Suprapubic skin (tissue), 4 donors: ENCODE measurements around the gene LCN10. TPM values are rescaled to one million over a fixed set of nuclear protein-coding genes. Genes with fewer than 3 reads are reported as not detected.

Source experiments
- DNase-seq, 2 donors: peaks; one replicate each; pipeline ENCODE4 v3.0.0-alpha.2; 2019; ENCODE audit warnings: low spot score in 2 of 2
- H3K27ac ChIP-seq: fragments of 200-600 bp; sonication (generic); one replicate; pipeline ENCODE4 v1.5.1; 2019
- H3K27me3 ChIP-seq: fragments of 200-600 bp; sonication (generic); one replicate; pipeline ENCODE4 v1.5.1; 2019
- H3K36me3 ChIP-seq: fragments of 200-600 bp; sonication (generic); one replicate; pipeline ENCODE4 v1.5.1; 2019
- H3K4me1 ChIP-seq: fragments of 200-600 bp; sonication (generic); one replicate; pipeline ENCODE4 v1.5.1; 2019
- H3K4me3 ChIP-seq: fragments of 200-600 bp; sonication (generic); one replicate; pipeline ENCODE4 v1.5.1; 2019; ENCODE audit warnings: mild to moderate bottlenecking
- H3K9me3 ChIP-seq: fragments of 200-600 bp; sonication (generic); one replicate; pipeline ENCODE4 v1.5.1; 2019
- EP300 ChIP-seq: sonication (generic); formaldehyde crosslinking; IDR thresholded peaks from one replicate; pipeline ENCODE4 v1.6.1; 2017; ENCODE audit warnings: antibody characterized with exemption
- POLR2A ChIP-seq, 2 donors: fragments of 450-650 bp; IDR thresholded peaks; one replicate each; pipeline ENCODE4 v1.6.1; 2017; ENCODE audit warnings: antibody characterized with exemption in 2 of 2, mild to moderate bottlenecking in 2 of 2, moderate library complexity in 2 of 2
- POLR2AphosphoS5 ChIP-seq, 3 donors: sonication (generic); formaldehyde crosslinking; IDR thresholded peaks; one replicate each; pipeline ENCODE4 v1.6.1; 2017; ENCODE audit warnings: antibody characterized with exemption in 3 of 3
- WGBS: methylation state at CpG from one replicate; pipeline ENCODE4 v1.1.5; 2018; 5-methylcytosine and 5-hydroxymethylcytosine counted together
- total RNA-seq, 4 donors: library from RNA; depleted of rRNA; stranded (reverse); fragments of >200 nt; gene quantifications; one replicate each; pipeline ENCODE4 v1.1.0, GENCODE V29; 2016
- TF ChIP-seq, protein P1 (sequence below), 2 donors: fragments of 200-600 bp in 1 of 2; fragments of 450-650 bp in 1 of 2; sonication (generic) in 1 of 2; IDR thresholded peaks; one replicate each; pipeline ENCODE4 v1.5.1; 2016 to 2019; ENCODE audit warnings: antibody characterized with exemption in 2 of 2, mild to moderate bottlenecking in 1 of 2, moderate library complexity in 1 of 2

LCN10 gene
- total RNA-seq, 4 donors from 2014 or later: 0.32 to 3.5 (median 2.8) TPM; not detected in 1

DNA sequence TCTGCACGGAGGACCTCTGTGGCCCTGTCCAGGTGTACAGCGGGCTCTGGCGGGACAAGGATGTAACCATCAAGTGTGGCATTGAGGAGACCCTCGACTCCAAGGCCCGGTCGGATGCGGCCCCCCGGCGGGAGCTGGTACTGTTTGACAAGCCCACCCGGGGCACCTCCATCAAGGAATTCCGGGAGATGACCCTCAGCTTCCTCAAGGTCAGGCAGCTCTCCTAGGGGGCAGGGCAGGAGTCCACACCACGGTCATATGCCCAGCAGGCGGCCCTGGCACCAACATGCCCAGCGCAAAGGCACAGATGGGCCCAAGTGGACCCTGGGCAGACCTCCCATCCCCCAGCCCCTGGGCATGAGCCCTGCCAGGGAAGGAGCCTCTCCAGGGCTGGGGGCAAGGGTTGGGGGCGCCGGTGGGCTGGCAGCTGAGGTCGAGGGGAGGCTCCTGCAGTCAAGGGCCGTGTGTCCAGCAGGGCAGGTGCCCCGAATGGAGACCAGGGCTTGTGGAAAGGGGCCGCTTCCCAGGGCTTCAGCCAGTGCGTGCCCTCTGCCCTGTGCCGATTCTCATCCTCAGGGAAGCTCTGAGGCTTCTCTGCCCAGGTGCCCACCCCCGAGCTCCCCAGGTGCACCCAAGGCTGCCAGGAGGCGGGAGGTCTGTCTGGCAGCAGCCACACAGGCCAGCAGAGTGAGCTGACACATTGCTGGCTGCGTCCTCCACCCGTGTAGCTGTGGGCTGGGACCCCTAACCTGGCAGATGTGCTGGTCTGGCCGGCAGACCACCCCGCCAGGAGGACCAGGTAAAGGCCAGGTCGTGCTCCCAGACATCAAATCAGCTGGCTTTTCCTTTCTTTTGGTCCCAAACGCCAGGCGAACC, 20.4 kb downstream of the LCN10 start:
- 0% methylated on average over 1 of the region's 31 CpGs for WGBS
- no peak for DNase-seq
- Histone ChIP-seq H3K4me3 (no peak overlapping the region), H3K27me3 (no peaks in the 10 kb centered on the region), H3K4me1 (peaks cover 71% of the 10 kb centered on the region), H3K27ac (no peak overlapping the region), H3K9me3 (no peaks in the 10 kb centered on the region), H3K36me3 (peaks cover 48% of the 10 kb centered on the region)
- TF ChIP-seq POLR2A (IDR thresholded peaks at IDR 0.05) (no peak), EP300 (no peak), POLR2AphosphoS5 (IDR thresholded peaks at IDR 0.05) (no peak)
- TF ChIP-seq, protein P1, sequence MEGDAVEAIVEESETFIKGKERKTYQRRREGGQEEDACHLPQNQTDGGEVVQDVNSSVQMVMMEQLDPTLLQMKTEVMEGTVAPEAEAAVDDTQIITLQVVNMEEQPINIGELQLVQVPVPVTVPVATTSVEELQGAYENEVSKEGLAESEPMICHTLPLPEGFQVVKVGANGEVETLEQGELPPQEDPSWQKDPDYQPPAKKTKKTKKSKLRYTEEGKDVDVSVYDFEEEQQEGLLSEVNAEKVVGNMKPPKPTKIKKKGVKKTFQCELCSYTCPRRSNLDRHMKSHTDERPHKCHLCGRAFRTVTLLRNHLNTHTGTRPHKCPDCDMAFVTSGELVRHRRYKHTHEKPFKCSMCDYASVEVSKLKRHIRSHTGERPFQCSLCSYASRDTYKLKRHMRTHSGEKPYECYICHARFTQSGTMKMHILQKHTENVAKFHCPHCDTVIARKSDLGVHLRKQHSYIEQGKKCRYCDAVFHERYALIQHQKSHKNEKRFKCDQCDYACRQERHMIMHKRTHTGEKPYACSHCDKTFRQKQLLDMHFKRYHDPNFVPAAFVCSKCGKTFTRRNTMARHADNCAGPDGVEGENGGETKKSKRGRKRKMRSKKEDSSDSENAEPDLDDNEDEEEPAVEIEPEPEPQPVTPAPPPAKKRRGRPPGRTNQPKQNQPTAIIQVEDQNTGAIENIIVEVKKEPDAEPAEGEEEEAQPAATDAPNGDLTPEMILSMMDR (IDR thresholded peaks at IDR 0.05): no peak

DNA sequence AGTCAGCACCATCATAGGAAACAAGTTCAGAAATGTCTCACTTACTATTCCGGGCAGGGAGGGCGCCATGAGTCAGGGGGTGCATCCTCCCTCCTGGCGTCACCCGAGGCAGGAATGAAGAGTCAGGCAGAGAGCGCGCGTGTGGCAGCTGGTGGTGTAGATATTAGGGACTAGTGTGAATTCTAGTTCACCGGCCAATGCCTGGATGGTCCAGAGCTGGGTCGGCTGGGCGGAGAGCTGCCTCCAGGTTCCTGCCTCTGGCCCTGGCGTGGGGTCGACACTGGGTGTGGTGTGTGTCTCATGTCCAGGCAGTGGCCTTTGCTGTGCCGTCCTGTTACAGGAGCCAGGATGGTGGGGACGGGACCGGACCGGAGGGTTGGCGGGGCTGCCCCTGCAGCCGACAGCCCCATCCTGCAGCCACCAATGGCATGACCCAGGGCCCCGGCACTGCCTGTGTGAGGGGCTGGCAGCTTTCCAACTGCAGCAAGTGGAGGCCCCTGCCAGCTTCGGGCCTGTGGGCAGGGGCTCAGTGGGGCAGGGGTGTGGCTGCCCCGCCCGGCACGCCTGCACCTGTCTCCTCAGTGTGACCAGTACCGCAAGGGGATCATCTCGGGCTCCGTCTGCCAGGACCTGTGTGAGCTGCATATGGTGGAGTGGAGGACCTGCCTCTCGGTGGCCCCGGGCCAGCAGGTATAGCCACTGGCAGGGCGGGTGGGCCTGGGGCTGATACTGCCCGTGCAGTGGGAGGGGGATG, 21.2 kb downstream of the LCN10 start:
- TF ChIP-seq POLR2A (IDR thresholded peaks at IDR 0.05): no peak
- no peak for TF ChIP-seq POLR2AphosphoS5 (IDR thresholded peaks at IDR 0.05)
- no peak for TF ChIP-seq EP300
- TF ChIP-seq, protein P1 (IDR thresholded peaks at IDR 0.05): no peak
- H3K4me3 ChIP-seq: no peak overlapping the region

DNA sequence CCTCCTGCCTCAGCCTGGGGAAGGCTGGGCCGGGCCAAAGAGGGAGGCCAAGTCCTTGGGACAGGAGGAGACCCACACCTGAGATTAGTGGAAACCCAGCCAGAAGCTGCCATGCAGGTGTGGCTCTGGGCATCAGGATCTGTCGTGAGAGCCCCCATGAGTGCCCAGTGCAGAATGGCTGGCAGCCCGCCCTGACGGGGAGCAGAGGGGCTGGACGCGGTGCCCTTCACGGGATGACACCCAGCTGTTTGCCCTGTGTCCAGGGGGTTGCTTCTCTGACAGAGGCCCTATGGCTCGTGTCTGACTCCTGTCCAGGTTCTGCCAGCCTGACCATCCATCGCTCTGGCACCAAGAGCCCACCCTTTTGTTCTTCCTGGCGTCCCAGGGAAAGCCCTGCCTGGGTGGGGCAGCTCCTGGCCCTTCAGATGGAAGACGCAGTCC, 21.8 kb downstream of the LCN10 start:
- no CpG with 5 or more reads among the region's 11 CpGs for WGBS
- H3K27ac ChIP-seq: no peak overlapping the region
- H3K4me1 ChIP-seq: peaks cover 57% of the 10 kb centered on the region
- no peaks in the 10 kb centered on the region for H3K9me3 ChIP-seq
- H3K27me3 ChIP-seq: no peaks in the 10 kb centered on the region
- H3K36me3 ChIP-seq: peaks cover 44% of the 10 kb centered on the region
- DNase-seq: no peak
- no peak overlapping the region for H3K4me3 ChIP-seq
- no peak for TF ChIP-seq EP300
- TF ChIP-seq, protein P1 (IDR thresholded peaks at IDR 0.05): no peak
- no peak for TF ChIP-seq POLR2A (IDR thresholded peaks at IDR 0.05)
- TF ChIP-seq POLR2AphosphoS5 (IDR thresholded peaks at IDR 0.05): no peak

More for the DNA sequence above, 21.2 kb downstream of the LCN10 start:
- Histone ChIP-seq H3K36me3 (peaks cover 48% of the 10 kb centered on the region), H3K9me3 (no peaks in the 10 kb centered on the region), H3K27me3 (no peaks in the 10 kb centered on the region), H3K27ac (no peak overlapping the region), H3K4me1 (peaks cover 63% of the 10 kb centered on the region)
- 75% methylated on average over 15 of the region's 30 CpGs for WGBS
- DNase-seq: no peak

DNA sequence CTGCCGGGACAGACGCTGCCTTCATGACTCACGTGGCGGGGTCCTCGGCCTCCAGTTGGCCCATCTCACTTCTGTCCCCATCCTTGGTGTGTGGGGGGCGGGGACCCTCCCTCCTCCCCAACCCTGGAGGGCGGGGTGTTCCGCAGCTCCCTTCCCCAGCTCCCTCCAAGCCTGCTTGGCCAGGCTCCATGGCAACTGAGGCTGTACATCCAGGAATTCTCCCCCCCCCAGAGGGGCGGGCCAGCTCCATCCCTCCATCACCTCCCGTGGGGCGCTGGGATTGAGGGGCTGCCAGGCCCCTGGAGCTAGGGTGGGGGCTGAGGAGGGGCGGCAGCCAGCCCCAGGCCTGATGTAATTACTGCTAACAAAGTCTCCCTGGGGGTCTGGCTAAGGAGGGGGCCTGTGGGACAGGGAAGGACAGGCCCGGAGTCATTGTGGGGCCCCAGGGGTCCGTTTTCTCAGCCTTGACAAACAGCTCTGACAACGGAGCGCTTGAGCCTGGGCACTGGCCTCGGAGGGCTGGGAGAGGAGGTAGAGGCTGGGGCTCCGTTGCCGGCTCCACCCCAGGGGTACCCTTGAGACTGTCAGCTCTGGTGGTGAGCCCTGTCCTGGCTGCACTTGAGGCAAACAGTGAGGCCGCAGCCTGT, 22.4 kb downstream of the LCN10 start:
- H3K4me3 ChIP-seq: no peak overlapping the region
- TF ChIP-seq POLR2AphosphoS5 (IDR thresholded peaks at IDR 0.05): no peak
- TF ChIP-seq, protein P1 (IDR thresholded peaks at IDR 0.05): no peak
- TF ChIP-seq POLR2A (IDR thresholded peaks at IDR 0.05): no peak
- no peak for TF ChIP-seq EP300
- H3K36me3 ChIP-seq: peaks cover 39% of the 10 kb centered on the region
- H3K9me3 ChIP-seq: no peaks in the 10 kb centered on the region
- no peak overlapping the region for H3K27ac ChIP-seq
- peaks cover 51% of the 10 kb centered on the region for H3K4me1 ChIP-seq
- WGBS: 18% methylated on average over 6 of the region's 20 CpGs
- no peaks in the 10 kb centered on the region for H3K27me3 ChIP-seq
- DNase-seq: no peak
